ENCODE data around the gene LRRC47. TPM values are rescaled to one million over a fixed set of nuclear protein-coding genes. Genes with fewer than 3 reads are reported as not detected.

Gene LRRC47
- total and polyA plus RNA-seq, 2 experiments from 2014 or later = 15.1 to 41.9 TPM

- Histone ChIP-seq H3K27me3 (replicated peaks; ENCODE audit: insufficient read depth) (peaks cover 10% of the 10 kb centered on the region; the same call in 1 of the 2 replicates), H3K9me3 (ENCODE audit: low read depth) (no peaks in the 10 kb centered on the region)
- 69 to 71% methylated on average over 31 of the region's 31 CpGs for WGBS, 2 experiments (ENCODE audit: low coverage in 1 of 2, low lambda C conversion rate in 2 of 2, missing lambda C conversion rate in 2 of 2)
Observed at GRCh38 chr1:3763351-3764125, 32.8 kb downstream of the LRRC47 start.

GRCh38 chr1:3762873-3763228 is 33.4 kb downstream of the LRRC47 start:
- no peak overlapping the region for H3K4me3 ChIP-seq
- no peak overlapping the region for H3K4me2 ChIP-seq (ENCODE audit: unreplicated experiment)
- no peak for DNase-seq
- H3K9ac ChIP-seq = no peak overlapping the region
- H4K20me1 ChIP-seq (ENCODE audit: insufficient read depth) = no peaks in the 10 kb centered on the region
- H3K9me3 ChIP-seq (ENCODE audit: low read depth) = no peaks in the 10 kb centered on the region
- H3K4me1 ChIP-seq (ENCODE audit: insufficient read depth) = no peaks in the 10 kb centered on the region
- 58 to 62% methylated on average over 9 to 12 of the region's 12 CpGs for WGBS, 2 experiments (ENCODE audit: low coverage in 1 of 2, low lambda C conversion rate in 2 of 2, missing lambda C conversion rate in 2 of 2)
- no peaks in the 10 kb centered on the region for H3K79me2 ChIP-seq (ENCODE audit: insufficient read depth)
- no peak overlapping the region for H2AFZ ChIP-seq
- H3K9me2 ChIP-seq (ENCODE audit: insufficient read depth) = no peaks in the 10 kb centered on the region
- in situ Hi-C loops (cut with MboI) = no loop called here
- no peak overlapping the region for H3K27ac ChIP-seq
- no peaks in the 10 kb centered on the region for H3K36me3 ChIP-seq (ENCODE audit: low read depth)
- no peaks in the 10 kb centered on the region for H3F3A ChIP-seq (ENCODE audit: insufficient read depth)
- H3K27me3 ChIP-seq (replicated peaks; ENCODE audit: insufficient read depth) = peaks cover 10% of the 10 kb centered on the region; the same call in 1 of the 2 replicates
- no peak for TF ChIP-seq EZH2phosphoT487 (IDR thresholded peaks at IDR 0.05; ENCODE audit: insufficient read depth, low read depth)
- TF ChIP-seq EZH2 (IDR thresholded peaks at IDR 0.05; ENCODE audit: insufficient read depth, poor library complexity, severe bottlenecking) = no peak

More at GRCh38 chr1:3763351-3764125, 32.8 kb downstream of the LRRC47 start:
- Histone ChIP-seq H3K9me2 (ENCODE audit: insufficient read depth) (no peaks in the 10 kb centered on the region), H3F3A (ENCODE audit: insufficient read depth) (no peaks in the 10 kb centered on the region), H3K4me3 (no peak overlapping the region), H3K36me3 (ENCODE audit: low read depth) (no peaks in the 10 kb centered on the region), H3K4me2 (ENCODE audit: unreplicated experiment) (no peak overlapping the region), H3K4me1 (ENCODE audit: insufficient read depth) (no peaks in the 10 kb centered on the region), H3K9ac (no peak overlapping the region), H4K20me1 (ENCODE audit: insufficient read depth) (no peaks in the 10 kb centered on the region), H3K79me2 (ENCODE audit: insufficient read depth) (no peaks in the 10 kb centered on the region), H2AFZ (no peak overlapping the region), H3K27ac (no peak overlapping the region)
- no peak for TF ChIP-seq EZH2 (IDR thresholded peaks at IDR 0.05; ENCODE audit: insufficient read depth, poor library complexity, severe bottlenecking)
- no peak for TF ChIP-seq EZH2phosphoT487 (IDR thresholded peaks at IDR 0.05; ENCODE audit: insufficient read depth, low read depth)
- DNase-seq = no peak
- in situ Hi-C loops (cut with MboI) = no loop called here

GRCh38 chr1:3762151-3762872 is 34.0 kb downstream of the LRRC47 start:
- no peaks in the 10 kb centered on the region for H3K4me1 ChIP-seq (ENCODE audit: insufficient read depth)
- H3K9ac ChIP-seq = no peak overlapping the region
- H3K4me3 ChIP-seq = no peak overlapping the region
- no peak for TF ChIP-seq EZH2phosphoT487 (IDR thresholded peaks at IDR 0.05; ENCODE audit: insufficient read depth, low read depth)
- no peak for TF ChIP-seq EZH2 (IDR thresholded peaks at IDR 0.05; ENCODE audit: insufficient read depth, poor library complexity, severe bottlenecking)
- H3F3A ChIP-seq (ENCODE audit: insufficient read depth) = no peaks in the 10 kb centered on the region
- H3K9me3 ChIP-seq (ENCODE audit: low read depth) = no peaks in the 10 kb centered on the region
- H3K9me2 ChIP-seq (ENCODE audit: insufficient read depth) = no peaks in the 10 kb centered on the region
- 46 to 54% methylated on average over 10 to 11 of the region's 15 CpGs for WGBS, 2 experiments (ENCODE audit: low coverage in 1 of 2, low lambda C conversion rate in 2 of 2, missing lambda C conversion rate in 2 of 2)
- H3K27ac ChIP-seq = no peak overlapping the region
- H3K4me2 ChIP-seq (ENCODE audit: unreplicated experiment) = no peak overlapping the region
- H2AFZ ChIP-seq = no peak overlapping the region
- no peaks in the 10 kb centered on the region for H4K20me1 ChIP-seq (ENCODE audit: insufficient read depth)
- in situ Hi-C loops (cut with MboI) = no loop called here
- peaks cover 10% of the 10 kb centered on the region; the same call in 1 of the 2 replicates for H3K27me3 ChIP-seq (replicated peaks; ENCODE audit: insufficient read depth)
- no peaks in the 10 kb centered on the region for H3K79me2 ChIP-seq (ENCODE audit: insufficient read depth)
- H3K36me3 ChIP-seq (ENCODE audit: low read depth) = no peaks in the 10 kb centered on the region
- DNase-seq = no peak

GRCh38 chr1:3761296-3762010 is 34.8 kb downstream of the LRRC47 start:
- Histone ChIP-seq H3K9me2 (ENCODE audit: insufficient read depth) (no peaks in the 10 kb centered on the region), H3K79me2 (ENCODE audit: insufficient read depth) (no peaks in the 10 kb centered on the region), H4K20me1 (ENCODE audit: insufficient read depth) (no peaks in the 10 kb centered on the region), H3F3A (ENCODE audit: insufficient read depth) (no peaks in the 10 kb centered on the region), H3K36me3 (ENCODE audit: low read depth) (no peaks in the 10 kb centered on the region), H3K9me3 (ENCODE audit: low read depth) (no peaks in the 10 kb centered on the region), H3K9ac (no peak overlapping the region), H3K4me2 (ENCODE audit: unreplicated experiment) (no peak overlapping the region), H3K4me3 (no peak overlapping the region), H3K4me1 (ENCODE audit: insufficient read depth) (no peaks in the 10 kb centered on the region), H3K27ac (no peak overlapping the region), H3K27me3 (replicated peaks; ENCODE audit: insufficient read depth) (peaks cover 10% of the 10 kb centered on the region; the same call in 1 of the 2 replicates), H2AFZ (no peak overlapping the region)
- TF ChIP-seq EZH2phosphoT487 (IDR thresholded peaks at IDR 0.05; ENCODE audit: insufficient read depth, low read depth) (no peak), EZH2 (IDR thresholded peaks at IDR 0.05; ENCODE audit: insufficient read depth, poor library complexity, severe bottlenecking) (no peak)
- DNase-seq = no peak
- in situ Hi-C loops (cut with MboI) = no loop called here
- WGBS, 2 experiments (ENCODE audit: low coverage in 1 of 2, low lambda C conversion rate in 2 of 2, missing lambda C conversion rate in 2 of 2) = 54 to 62% methylated on average over 16 to 17 of the region's 17 CpGs
